Measurements from ENCODE around the gene TSPOAP1.

GRCh38 chr17:58314706-58315015 lies 13.9 kb downstream of the TSPOAP1 start:
- TF ChIP-seq CTCF (IDR thresholded peaks at IDR 0.05; ENCODE audit: poor library complexity) = no peak
- no peak for TF ChIP-seq EZH2 (IDR thresholded peaks at IDR 0.05; ENCODE audit: borderline replicate concordance)
- no peak for TF ChIP-seq EZH2phosphoT487 (IDR thresholded peaks at IDR 0.05; ENCODE audit: low read depth, severe bottlenecking, unreplicated experiment)

All from hepatocyte (in vitro differentiated cells).